WTC11 (cell line): ENCODE results near the gene LHX3.
A peak's percentile ranks its signal among the peaks of the same experiment; 100 is the strongest.

Experiments
- CREM ChIP-seq: sonication (generic); formaldehyde crosslinking; IDR thresholded peaks from 2 replicates; pipeline ENCODE4 v1.8.1; 2022; ENCODE audit warnings: mild to moderate bottlenecking, missing genetic modification reagents, moderate library complexity
- KAT7 ChIP-seq: sonication (generic); formaldehyde crosslinking; IDR thresholded peaks from 2 replicates; pipeline ENCODE4 v1.8.1; 2023; ENCODE audit warnings: missing genetic modification reagents, mild to moderate bottlenecking, borderline replicate concordance
- SP1 ChIP-seq: sonication (generic); formaldehyde crosslinking; conservative IDR thresholded peaks from 2 replicates; pipeline ENCODE4 v1.8.1; 2022; ENCODE audit warnings: missing genetic modification reagents
- TEAD4 ChIP-seq: sonication (generic); formaldehyde crosslinking; IDR thresholded peaks from 2 replicates; pipeline ENCODE4 v1.8.0; 2022; ENCODE audit warnings: mild to moderate bottlenecking, missing genetic modification reagents
- TF ChIP-seq, protein P1 (sequence below): sonication (generic); formaldehyde crosslinking; IDR thresholded peaks from 2 replicates; pipeline ENCODE4 v1.8.0; 2023; ENCODE audit warnings: missing genetic modification reagents
- TF ChIP-seq, protein P2 (sequence below): fragments of 200-600 bp; IDR thresholded peaks from 2 replicates; pipeline ENCODE4 v1.8.0; 2022; ENCODE audit warnings: antibody characterized with exemption
- TF ChIP-seq, protein P3 (sequence below): sonication (generic); formaldehyde crosslinking; IDR thresholded peaks from 2 replicates; pipeline ENCODE4 v1.8.0; 2022; ENCODE audit warnings: missing genetic modification reagents

DNA sequence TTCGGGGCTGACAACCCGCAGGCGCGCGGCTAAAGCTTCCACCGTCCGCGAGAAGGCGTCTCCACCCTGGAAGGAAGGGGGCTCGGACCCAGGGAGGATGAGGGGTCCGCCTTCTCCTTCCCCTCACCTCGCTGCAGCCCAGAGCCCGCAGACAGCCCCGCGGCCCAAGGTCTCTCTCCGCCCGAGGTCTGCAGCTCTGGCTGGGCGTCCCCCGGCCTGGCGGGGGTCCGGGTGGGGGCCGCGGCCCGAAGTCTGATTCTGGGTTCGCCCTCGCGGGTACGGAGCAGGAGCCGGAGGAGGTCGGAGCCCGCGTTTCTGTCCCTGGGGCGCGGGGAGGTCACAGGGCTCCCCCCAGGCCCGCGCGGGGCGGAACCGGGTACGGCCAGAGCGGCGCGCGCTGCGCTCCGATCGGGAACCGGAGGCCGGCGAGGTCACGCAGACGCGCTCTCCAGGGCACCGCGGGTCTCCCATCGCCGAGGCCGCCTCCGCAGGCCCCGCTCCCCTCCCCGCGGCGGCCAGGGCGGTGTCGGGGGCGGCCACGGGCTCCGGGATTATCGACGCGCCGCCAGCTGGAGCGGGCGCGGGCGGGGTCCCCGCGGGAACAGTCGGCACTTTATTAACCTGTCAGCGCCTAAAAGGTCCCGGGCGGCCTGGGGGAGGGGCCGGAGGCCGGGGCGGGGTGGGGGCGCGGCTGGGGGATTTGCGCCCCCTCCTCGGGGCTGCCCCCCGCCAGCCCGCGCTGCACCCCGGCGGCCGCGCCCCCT, 11.6 kb downstream of the LHX3 start:
- TF ChIP-seq SP1 (peak; percentile 3; the same call in 1 of the 2 replicates), KAT7 (CRISPR knock-in tag) (no peak), TEAD4 (no peak), CREM (no peak)
- TF ChIP-seq, protein P1, sequence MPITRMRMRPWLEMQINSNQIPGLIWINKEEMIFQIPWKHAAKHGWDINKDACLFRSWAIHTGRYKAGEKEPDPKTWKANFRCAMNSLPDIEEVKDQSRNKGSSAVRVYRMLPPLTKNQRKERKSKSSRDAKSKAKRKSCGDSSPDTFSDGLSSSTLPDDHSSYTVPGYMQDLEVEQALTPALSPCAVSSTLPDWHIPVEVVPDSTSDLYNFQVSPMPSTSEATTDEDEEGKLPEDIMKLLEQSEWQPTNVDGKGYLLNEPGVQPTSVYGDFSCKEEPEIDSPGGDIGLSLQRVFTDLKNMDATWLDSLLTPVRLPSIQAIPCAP (CRISPR knock-in tag), result no peak
- TF ChIP-seq, protein P2, sequence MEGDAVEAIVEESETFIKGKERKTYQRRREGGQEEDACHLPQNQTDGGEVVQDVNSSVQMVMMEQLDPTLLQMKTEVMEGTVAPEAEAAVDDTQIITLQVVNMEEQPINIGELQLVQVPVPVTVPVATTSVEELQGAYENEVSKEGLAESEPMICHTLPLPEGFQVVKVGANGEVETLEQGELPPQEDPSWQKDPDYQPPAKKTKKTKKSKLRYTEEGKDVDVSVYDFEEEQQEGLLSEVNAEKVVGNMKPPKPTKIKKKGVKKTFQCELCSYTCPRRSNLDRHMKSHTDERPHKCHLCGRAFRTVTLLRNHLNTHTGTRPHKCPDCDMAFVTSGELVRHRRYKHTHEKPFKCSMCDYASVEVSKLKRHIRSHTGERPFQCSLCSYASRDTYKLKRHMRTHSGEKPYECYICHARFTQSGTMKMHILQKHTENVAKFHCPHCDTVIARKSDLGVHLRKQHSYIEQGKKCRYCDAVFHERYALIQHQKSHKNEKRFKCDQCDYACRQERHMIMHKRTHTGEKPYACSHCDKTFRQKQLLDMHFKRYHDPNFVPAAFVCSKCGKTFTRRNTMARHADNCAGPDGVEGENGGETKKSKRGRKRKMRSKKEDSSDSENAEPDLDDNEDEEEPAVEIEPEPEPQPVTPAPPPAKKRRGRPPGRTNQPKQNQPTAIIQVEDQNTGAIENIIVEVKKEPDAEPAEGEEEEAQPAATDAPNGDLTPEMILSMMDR, result no peak
- TF ChIP-seq, protein P3, sequence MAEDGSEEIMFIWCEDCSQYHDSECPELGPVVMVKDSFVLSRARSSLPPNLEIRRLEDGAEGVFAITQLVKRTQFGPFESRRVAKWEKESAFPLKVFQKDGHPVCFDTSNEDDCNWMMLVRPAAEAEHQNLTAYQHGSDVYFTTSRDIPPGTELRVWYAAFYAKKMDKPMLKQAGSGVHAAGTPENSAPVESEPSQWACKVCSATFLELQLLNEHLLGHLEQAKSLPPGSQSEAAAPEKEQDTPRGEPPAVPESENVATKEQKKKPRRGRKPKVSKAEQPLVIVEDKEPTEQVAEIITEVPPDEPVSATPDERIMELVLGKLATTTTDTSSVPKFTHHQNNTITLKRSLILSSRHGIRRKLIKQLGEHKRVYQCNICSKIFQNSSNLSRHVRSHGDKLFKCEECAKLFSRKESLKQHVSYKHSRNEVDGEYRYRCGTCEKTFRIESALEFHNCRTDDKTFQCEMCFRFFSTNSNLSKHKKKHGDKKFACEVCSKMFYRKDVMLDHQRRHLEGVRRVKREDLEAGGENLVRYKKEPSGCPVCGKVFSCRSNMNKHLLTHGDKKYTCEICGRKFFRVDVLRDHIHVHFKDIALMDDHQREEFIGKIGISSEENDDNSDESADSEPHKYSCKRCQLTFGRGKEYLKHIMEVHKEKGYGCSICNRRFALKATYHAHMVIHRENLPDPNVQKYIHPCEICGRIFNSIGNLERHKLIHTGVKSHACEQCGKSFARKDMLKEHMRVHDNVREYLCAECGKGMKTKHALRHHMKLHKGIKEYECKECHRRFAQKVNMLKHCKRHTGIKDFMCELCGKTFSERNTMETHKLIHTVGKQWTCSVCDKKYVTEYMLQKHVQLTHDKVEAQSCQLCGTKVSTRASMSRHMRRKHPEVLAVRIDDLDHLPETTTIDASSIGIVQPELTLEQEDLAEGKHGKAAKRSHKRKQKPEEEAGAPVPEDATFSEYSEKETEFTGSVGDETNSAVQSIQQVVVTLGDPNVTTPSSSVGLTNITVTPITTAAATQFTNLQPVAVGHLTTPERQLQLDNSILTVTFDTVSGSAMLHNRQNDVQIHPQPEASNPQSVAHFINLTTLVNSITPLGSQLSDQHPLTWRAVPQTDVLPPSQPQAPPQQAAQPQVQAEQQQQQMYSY (CRISPR knock-in tag), result no peak
